T-helper 22 cell (primary cell): Measurements from ENCODE around the gene TRIM56.

Experiments used
- DNase-seq: peaks from one replicate; pipeline ENCODE4 v3.0.0-alpha.2; 2020; ENCODE audit warnings: low read depth

Gene TRIM56

DNA sequence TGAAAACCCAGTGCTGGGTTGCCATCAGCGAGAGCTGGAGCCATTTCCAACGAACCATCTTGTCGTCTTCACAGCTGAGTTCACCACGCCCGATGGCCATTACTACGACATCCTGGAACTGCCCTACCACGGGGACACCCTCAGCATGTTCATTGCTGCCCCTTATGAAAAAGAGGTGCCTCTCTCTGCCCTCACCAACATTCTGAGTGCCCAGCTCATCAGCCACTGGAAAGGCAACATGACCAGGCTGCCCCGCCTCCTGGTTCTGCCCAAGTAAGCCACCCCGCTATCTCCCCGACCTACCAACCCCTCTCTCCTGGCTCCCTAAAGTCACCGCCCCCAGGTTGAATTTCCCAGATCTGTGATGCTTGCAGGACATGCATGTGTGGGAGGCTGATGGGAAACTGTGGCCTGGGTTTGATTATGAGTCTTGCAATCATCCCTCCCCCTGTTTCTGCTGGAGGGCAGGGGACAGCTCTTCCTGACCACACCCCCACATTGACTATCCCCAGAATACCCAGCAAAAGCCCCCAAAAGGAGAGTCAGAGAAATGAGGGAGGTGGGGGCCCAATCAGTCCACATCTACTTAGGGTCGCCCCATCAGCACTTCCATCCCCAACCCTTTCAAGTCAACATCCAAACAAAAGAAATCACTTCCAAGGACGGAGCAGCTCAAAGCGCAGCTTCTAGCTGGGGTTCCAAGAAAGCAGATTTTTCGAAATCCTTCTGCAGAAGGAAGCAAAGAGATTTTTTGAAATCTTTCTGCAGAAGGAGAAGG, 48.5 kb downstream of the TRIM56 start:
- no peak for DNase-seq

DNA sequence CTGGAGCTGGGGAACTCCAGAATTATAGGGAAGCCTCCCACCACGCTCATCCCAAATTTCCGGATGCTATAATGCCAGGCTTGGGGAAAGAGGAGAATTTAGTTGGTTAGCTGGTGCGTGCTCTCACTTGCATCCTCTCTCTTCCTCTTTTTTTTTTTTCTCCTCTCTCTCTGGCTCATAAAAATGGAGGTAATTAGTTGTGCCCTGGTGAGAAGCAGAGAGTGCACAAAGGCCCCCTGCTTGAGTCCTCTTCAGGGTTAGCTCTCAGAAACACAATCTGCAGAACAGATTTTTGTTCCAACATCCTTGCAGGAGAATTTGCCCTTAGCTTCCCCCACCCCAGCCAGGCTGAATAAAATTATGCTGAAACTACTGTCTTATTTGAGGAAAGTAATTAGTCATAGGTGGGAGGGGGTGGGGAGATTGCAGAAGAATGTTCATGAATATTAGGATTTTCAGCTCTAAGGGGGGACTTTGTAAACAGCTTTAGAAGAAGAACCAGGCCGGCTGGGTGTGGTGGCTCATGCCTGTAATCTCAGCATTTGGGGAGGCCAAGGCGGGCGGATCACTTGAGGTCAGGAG, 49.2 kb downstream of the TRIM56 start:
- no peak for DNase-seq

DNA sequence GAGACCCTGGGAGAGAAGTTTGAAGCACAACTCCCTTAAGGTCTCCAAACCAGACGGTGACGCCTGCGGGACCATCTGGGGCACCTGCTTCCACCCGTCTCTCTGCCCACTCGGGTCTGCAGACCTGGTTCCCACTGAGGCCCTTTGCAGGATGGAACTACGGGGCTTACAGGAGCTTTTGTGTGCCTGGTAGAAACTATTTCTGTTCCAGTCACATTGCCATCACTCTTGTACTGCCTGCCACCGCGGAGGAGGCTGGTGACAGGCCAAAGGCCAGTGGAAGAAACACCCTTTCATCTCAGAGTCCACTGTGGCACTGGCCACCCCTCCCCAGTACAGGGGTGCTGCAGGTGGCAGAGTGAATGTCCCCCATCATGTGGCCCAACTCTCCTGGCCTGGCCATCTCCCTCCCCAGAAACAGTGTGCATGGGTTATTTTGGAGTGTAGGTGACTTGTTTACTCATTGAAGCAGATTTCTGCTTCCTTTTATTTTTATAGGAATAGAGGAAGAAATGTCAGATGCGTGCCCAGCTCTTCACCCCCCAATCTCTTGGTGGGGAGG, 52.5 kb downstream of the TRIM56 start:
- no peak for DNase-seq

DNA sequence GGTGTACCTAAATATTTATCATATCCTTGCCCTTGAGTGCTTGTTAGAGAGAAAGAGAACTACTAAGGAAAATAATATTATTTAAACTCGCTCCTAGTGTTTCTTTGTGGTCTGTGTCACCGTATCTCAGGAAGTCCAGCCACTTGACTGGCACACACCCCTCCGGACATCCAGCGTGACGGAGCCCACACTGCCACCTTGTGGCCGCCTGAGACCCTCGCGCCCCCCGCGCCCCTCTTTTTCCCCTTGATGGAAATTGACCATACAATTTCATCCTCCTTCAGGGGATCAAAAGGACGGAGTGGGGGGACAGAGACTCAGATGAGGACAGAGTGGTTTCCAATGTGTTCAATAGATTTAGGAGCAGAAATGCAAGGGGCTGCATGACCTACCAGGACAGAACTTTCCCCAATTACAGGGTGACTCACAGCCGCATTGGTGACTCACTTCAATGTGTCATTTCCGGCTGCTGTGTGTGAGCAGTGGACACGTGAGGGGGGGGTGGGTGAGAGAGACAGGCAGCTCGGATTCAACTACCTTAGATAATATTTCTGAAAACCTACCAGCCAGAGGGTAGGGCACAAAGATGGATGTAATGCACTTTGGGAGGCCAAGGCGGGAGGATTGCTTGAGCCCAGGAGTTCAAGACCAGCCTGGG, 53.1 kb downstream of the TRIM56 start:
- peak; percentile 74 for DNase-seq

DNA sequence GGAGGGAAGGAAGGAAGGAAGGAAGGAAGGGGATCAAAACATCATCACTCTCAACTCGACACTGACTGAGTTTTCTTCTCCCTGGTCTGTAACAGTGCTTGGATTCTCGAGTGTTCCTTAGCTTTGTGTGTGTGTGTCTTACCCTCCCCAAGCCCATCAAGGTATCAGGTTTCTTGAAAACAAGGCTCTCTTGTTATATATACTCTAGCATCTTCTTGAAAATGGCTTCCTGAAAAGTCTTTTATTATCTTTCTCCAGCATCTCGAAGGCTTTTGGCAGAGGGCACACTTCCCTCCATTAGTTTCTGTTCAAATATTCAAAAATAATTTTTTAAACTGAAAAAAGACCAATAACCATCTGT, 55.0 kb downstream of the TRIM56 start:
- DNase-seq = no peak

DNA sequence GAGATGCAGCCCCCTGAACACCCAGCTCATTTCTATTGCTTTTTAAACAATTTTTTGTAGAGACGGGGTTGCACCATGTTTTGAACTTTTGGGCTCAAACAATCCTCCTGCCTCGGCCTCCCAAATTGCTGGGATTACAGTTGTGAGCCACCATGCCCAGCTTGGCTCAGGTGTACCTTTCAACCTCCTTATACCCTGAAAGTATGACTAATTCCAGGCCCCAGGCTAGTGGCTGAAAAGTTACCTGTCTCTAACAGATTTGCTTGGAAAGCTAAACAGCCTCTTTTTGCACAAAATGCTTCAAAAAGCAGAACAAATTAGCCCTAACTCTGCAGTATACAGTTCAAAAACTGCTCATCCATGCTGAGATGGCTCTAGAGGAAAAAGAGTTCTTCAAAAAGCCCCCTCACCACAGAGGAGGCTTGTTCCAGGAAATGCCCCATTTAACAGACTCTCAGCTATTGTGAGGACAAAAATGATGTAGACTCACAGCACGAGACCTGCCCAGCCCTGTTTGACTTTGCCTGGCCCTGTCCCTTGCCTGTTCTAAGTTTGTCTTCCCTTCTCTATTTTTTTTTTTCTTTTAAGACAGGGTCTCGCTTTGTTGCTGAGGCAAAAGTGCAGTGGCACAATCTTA, 55.6 kb downstream of the TRIM56 start:
- DNase-seq = no peak
